Measurements from ENCODE around the gene MCM5.
"Not testable (repeated sequence)": the region's sequence is repeated elsewhere in the genome, so short reads cannot be mapped to it uniquely, and the experiment has no call there.

MCM5 gene

GRCh38 chr22:35452810-35453743 lies 53.1 kb downstream of the MCM5 start:
- no peak for DNase-seq

- no peak for DNase-seq
These were observed 54.6 kb downstream of the MCM5 start for GRCh38 chr22:35454416-35455054.

DNA sequence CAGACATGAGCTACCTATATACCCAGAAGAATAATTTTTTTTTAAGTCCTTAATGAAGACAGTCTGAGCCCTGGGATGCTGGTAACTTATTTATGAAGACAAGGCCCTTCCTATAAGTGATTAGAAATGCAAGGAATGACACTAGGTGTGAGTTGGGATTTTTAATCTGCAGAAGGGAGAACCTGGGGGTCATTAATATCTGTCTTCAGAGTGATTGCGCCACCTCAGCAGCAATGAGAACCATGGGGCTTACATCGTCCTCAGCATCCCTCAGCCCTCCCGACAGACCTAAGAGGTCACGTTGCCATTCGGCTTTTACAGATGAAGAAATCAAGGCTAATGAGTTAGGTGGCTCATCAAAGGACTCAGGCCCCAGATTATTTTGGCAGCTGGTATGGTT lies 55.6 kb downstream of the MCM5 start:
- no peak for DNase-seq

DNA sequence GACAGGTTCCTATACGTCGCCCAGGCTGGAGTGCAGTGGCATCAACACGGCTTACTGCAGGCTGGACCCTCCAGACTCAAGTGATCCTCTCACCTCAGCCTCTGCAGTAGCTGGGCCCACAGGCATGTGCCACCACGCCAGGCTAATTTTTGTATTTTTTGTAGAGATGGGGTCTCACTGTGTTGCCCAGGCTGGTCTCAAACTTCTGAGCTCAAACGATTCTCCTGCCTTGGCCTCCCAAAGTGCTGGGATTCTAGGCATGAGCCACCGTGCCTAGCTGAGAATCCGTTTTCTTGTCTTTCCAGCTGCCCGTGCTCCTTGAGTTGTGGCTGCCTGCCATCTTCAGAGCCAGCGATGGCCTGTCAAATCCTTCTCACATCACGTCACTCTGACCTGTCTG lies 56.8 kb downstream of the MCM5 start:
- DNase-seq, result no peak

DNA sequence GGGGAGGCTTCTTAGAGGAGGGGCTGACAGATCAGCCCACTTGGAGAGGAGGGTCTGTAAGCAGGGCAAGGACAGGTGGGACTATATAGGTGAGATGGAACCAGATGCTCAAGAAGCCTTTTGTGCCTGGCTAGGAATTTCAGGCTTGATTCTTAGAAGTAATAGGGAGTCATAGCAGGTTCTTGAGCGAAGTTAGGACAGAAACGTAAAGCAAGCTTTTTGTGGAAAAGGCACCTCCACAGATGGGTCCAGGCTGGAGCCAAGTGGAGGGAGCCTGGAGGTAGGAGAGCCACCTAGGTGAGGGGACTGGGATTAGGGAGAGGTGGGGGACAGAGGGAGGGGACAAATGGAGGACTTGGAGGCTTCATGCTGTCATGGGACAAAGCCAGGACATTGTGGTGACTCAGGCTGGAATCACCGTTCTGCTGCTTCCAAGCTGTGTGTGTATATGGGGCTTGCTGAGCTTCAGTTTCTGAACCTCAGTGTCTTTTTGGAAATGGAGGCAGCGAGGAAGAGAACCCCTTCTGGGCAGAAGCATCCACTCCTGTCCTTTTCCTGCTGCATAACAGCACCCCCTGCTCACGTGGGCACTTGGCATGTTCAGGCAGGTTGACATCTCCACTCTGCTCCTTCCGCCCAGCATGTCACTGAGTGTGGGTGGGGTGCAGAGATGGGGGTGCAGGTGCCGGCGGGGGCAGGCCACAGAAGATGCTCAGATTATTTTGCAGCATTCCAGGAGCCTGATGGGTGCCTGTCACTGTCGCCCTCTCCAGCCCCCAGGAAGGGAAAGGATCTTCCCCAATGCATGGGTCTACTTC lies 58.0 kb downstream of the MCM5 start:
- no peak for DNase-seq

GRCh38 chr22:35458547-35459422 lies 58.8 kb downstream of the MCM5 start:
- no peak for DNase-seq

DNA sequence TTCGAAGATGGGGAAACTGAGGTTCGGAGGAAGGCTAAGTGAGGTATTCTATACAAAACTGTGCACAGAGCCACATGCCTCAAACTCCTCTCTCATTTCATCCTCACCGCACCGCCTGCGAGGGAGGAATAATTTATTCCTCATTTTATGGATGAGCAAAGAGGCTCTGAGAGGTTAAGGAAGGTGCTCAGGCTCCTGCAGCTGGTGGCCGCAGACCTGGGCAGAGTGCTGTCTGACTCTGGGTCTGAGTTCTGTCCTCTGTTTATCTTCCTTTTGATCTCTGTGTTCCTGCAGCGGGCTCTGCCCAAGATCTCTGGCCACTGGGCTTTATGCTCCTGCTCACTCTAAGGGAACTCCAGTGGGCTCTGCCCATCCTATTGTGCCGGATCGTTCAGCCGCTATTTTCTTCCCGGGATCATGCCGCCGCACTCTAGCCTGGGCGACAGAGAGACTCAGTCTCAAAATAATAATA lies 59.5 kb downstream of the MCM5 start:
- DNase-seq, result no peak

- DNase-seq, result not testable (repeated sequence)
These were observed 60.0 kb downstream of the MCM5 start for GRCh38 chr22:35459976-35460375.

- no peak for DNase-seq
These were observed 60.7 kb downstream of the MCM5 start for GRCh38 chr22:35460688-35461087.

DNA sequence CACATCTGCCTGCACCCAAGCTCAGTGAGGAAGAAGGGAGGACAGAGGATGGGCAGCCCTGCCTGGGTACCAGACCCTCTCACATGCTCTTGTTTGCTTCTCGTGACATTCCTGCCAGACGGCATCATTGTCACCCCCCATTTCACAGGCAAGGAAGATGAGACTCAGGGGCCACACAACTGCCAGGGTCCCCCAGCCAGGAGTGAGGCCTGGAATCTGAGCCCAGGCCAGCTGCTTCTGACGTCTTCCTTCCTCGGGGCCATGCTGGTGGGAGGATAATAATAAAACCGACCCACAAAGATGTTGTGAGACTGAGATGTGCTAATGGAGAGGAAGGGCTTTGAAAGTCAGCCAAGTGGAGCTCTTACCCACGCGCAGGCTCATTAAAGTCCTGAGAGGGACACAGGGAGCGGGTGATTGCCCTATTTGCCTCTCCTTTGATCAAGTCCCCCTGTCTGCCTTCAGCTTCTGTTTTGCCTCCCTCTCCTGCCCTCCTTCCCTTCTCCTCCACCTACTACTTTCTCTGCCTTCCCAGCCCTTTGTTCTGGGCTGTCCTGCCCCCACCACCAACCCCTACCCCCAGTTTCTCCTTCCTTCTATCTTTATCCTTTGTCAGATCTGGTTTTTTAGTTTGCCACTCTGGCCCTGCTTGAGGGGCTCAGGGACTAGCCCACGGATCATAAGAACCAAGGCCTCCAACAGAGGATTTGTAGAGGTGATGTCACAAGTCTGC lies 62.7 kb downstream of the MCM5 start:
- DNase-seq, result no peak

DNA sequence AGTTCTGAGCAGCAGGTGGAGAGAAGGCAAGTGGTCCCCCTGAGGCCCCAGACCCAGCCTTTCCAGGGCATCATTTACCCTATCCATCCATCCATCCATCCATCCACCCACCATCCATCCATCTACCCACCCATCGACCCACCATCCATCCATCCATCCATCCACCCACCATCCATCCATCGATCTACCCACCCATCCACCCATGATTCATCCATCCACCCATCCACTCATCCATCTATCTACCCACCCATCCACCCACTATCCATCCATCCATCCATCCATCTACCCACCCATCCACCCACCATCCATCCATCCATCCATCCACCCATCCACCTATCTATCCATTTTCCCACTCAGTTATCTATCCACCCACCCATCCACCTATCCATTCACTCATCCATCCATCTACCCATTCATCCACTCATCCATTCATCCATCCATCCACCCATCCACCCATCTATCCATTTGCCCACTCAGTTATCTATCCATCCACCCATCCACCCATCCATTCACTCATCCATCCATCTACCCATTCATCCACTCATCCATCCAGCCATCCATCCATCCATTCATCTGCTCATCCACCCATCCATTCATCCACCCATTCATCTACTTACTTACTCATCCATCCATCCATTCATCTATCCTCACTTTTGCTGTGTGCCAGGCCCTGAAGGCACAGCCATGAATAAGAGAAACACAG lies 63.4 kb downstream of the MCM5 start:
- DNase-seq, result no peak

DNA sequence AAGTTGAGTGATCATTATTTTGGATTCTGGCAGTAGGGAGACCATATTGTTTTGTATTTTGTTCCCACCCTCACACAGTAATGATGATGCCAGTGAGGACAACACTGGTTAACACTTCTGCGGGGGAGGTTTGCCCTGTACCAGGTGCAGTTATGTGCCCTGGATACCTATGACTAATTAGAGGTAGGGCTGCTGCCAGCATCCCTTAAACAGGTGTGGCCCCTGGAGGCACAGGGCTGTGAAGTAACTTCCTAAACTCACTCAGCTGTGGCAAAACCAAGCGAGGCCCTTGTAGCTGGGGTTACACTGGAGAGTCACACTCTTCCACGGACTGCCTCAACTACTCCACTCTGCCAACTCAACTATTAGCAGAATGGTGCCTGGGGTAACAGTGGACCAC lies 64.5 kb downstream of the MCM5 start:
- DNase-seq, result no peak

GRCh38 chr22:35465109-35465701 lies 65.3 kb downstream of the MCM5 start:
- DNase-seq, result no peak

- DNase-seq, result no peak
These were observed 67.9 kb downstream of the MCM5 start for GRCh38 chr22:35467681-35468434.

DNA sequence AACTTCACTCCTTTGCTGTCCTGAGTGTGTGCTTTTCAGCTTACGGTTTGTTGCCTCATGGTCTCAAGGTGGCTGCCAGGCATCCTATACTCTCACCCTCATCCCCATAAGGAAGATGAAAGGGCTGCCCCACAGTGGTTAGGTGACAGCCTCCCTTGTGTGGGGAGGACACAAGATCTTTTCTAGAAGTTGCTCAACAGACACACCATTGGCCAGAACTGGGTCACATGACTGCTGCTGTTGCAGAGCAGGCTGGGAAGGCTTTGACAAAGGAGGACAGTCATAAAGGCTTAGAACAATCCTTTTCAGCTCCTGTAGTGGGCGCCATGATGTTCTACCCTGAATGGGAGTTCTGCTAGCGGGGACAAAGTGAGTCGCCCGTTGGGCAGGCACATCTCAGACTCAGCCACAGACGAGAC lies 71.0 kb downstream of the MCM5 start:
- no peak for DNase-seq

DNA sequence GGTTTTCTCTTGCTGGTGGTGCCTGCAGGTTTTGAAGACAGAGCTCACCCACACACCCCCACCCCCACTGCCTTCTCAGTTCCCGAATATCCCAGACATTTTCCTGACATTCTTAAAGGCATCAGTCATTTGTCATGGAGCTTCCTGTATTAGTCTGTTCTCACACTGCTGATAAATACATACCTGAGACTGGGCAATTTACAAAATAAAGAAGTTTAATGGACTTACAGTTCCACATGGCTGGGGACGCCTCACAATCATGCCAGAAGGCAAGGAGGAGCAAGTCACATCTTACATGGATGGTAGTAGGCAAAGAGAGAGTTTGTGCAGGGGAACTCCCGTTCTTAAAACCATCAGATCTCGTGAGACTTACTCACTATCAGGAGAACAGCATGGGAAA lies 71.6 kb downstream of the MCM5 start:
- not testable (repeated sequence) for DNase-seq

GRCh38 chr22:35472488-35472887 lies 72.5 kb downstream of the MCM5 start:
- DNase-seq, result no peak

GRCh38 chr22:35473971-35474370 lies 74.0 kb downstream of the MCM5 start:
- no peak for DNase-seq

All from right kidney (tissue), 1 donor.